MM.1S (cell line): ENCODE results near the gene DONSON.

ENCODE experiments used
- EZH2 ChIP-seq: fragments of 300-600 bp; sonication (generic); optimal IDR thresholded peaks from 2 replicates; pipeline ENCODE3; 2017; ENCODE audit warnings: low read depth, mild to moderate bottlenecking, antibody characterized with exemption, low read length, mixed read lengths
- EZH2phosphoT487 ChIP-seq: fragments of 300-600 bp; sonication (generic); IDR thresholded peaks from 2 replicates; pipeline ENCODE4 v1.6.1; 2018; ENCODE audit warnings: antibody characterized with exemption, low read length
- TF ChIP-seq, protein P1 (sequence below): fragments of 300-600 bp; sonication (generic); IDR thresholded peaks from 2 replicates; pipeline ENCODE4 v1.5.1; 2016; ENCODE audit warnings: antibody characterized with exemption, low read length, mixed read lengths

DNA sequence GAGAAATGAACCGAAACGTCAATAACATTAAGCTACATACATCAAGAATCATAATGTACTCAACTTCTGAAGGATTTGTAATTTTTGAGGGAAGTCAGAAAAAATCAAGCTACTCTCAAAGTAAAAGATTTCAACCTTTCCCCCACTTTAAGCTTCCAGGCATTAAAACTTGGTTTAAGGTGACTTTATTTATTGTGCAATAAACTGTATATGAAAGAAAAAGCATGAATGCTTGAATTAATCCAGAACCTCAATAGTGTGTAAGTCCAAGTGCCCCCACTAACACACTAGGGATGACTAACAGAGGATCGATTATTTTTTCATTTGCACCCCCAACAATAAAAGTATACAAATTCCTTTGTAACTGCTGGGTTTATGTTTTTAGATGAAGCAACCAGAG, 57.5 kb downstream of the DONSON start:
- TF ChIP-seq EZH2 (no peak), EZH2phosphoT487 (no peak)
- TF ChIP-seq, protein P1, sequence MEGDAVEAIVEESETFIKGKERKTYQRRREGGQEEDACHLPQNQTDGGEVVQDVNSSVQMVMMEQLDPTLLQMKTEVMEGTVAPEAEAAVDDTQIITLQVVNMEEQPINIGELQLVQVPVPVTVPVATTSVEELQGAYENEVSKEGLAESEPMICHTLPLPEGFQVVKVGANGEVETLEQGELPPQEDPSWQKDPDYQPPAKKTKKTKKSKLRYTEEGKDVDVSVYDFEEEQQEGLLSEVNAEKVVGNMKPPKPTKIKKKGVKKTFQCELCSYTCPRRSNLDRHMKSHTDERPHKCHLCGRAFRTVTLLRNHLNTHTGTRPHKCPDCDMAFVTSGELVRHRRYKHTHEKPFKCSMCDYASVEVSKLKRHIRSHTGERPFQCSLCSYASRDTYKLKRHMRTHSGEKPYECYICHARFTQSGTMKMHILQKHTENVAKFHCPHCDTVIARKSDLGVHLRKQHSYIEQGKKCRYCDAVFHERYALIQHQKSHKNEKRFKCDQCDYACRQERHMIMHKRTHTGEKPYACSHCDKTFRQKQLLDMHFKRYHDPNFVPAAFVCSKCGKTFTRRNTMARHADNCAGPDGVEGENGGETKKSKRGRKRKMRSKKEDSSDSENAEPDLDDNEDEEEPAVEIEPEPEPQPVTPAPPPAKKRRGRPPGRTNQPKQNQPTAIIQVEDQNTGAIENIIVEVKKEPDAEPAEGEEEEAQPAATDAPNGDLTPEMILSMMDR = no peak
